HepG2 (cell line): ENCODE results near the gene UBE2QL1. TPM values are rescaled to one million over a fixed set of nuclear protein-coding genes. Genes with fewer than 3 reads are reported as not detected.

Experiments
- ATAC-seq: fragments of 200-7000 bp; cut with Tn5 transposase; 3 replicates; pipeline ENCODE4 v1.9.1; 2020; ENCODE audit warnings: mild to moderate bottlenecking, moderate library complexity
- BruUV-seq: library from RNA; stranded (reverse); fragments of 400-500 nt; replicated peaks from 2 replicates; lab custom pipeline; 2021; lab: Mats Ljungman, UMichigan
- CTCF ChIA-PET: fragments of 300-600 bp; formaldehyde crosslinking; extraction: SDS; loops from one replicate; lab custom pipeline; 2021; ENCODE audit warnings: low total read pairs, inconsistent platforms, low intra/inter-chr PET ratio; lab: Yijun Ruan, JAX
- POLR2A ChIA-PET: fragments of 350-600 bp; sonication (Branson Sonifier 250); formaldehyde crosslinking; loops from one replicate; lab custom pipeline; 2020; ENCODE audit warnings: antibody characterized with exemption, inconsistent platforms; lab: Yijun Ruan, JAX
- DNase-seq: peaks from one replicate; pipeline ENCODE4 v3.0.0-alpha.2; 2015; ENCODE audit warnings: low spot score
- FAIRE-seq: peaks from 3 replicates; lab custom pipeline; 2011; peaks lifted over from hg19 to GRCh38; lab: Jason Lieb, UNC
- H2AFZ ChIP-seq: one replicate; pipeline ENCODE4 v1.6.1; 2011; ENCODE audit warnings: low read length, inconsistent platforms
- H3K27ac ChIP-seq: fragments of 300-600 bp; 3 replicates; pipeline ENCODE4 v1.8.0; 2011; ENCODE audit warnings: mixed run types, mild to moderate bottlenecking, mixed read lengths, low read length, inconsistent platforms; ENCODE audit not compliant: insufficient read depth; ENCODE audit errors: extremely low read length
- H3K27me3 ChIP-seq, 2 experiments: fragments of 200-600 bp in 1 of 2; 2 replicates in 1 of 2; 3 replicates in 1 of 2; pipeline versions ENCODE4 v1.6.0 to v1.8.0; 2011; ENCODE audit warnings: low read length in 2 of 2, mild to moderate bottlenecking in 2 of 2, moderate library complexity in 2 of 2, inconsistent platforms in 1 of 2; ENCODE audit not compliant: insufficient read depth in 2 of 2, control insufficient read depth in 1 of 2
- H3K36me3 ChIP-seq, 2 experiments: fragments of 200-600 bp in 1 of 2; replicated peaks in 1 of 2; 2 replicates in 1 of 2; 3 replicates in 1 of 2; pipeline versions ENCODE4 v1.5.1 to v1.8.0; 2011; ENCODE audit warnings: low read length in 2 of 2, inconsistent platforms in 1 of 2; ENCODE audit not compliant: insufficient read depth in 2 of 2, control insufficient read depth in 1 of 2
- H3K4me1 ChIP-seq: 2 replicates; pipeline ENCODE4 v1.5.1; 2012; ENCODE audit warnings: low read length, inconsistent platforms; ENCODE audit not compliant: insufficient read depth
- H3K4me2 ChIP-seq: 2 replicates; pipeline ENCODE4 v1.6.0; 2011; ENCODE audit warnings: low read depth, low read length, inconsistent platforms
- H3K4me3 ChIP-seq, 3 experiments: fragments of 200-600 bp in 1 of 3; sonication (generic), shearing (Covaris generic) in 1 of 3; replicated peaks in 1 of 3; 2 replicates each; pipeline ENCODE4 v1.5.1; 2011 to 2016; ENCODE audit warnings: low read length in 3 of 3, inconsistent platforms in 2 of 3, low read depth in 2 of 3, mild to moderate bottlenecking in 2 of 3, control low read depth in 1 of 3, mixed read lengths in 1 of 3; ENCODE audit not compliant: insufficient read depth in 1 of 3
- H3K79me2 ChIP-seq: one replicate; pipeline ENCODE4 v1.6.1; 2011; ENCODE audit warnings: low read length, inconsistent platforms; ENCODE audit not compliant: insufficient read depth
- H3K9ac ChIP-seq: 2 replicates; pipeline ENCODE4 v1.6.0; 2011; ENCODE audit warnings: mild to moderate bottlenecking, low read depth, low read length, inconsistent platforms; ENCODE audit not compliant: insufficient read depth
- H3K9me3 ChIP-seq: 2 replicates; pipeline ENCODE4 v1.5.1; 2012; ENCODE audit warnings: mild to moderate bottlenecking, low read length
- H4K20me1 ChIP-seq: 2 replicates; pipeline ENCODE4 v1.6.0; 2011; ENCODE audit warnings: inconsistent platforms, mild to moderate bottlenecking, low read length, moderate library complexity; ENCODE audit not compliant: insufficient read depth
- CEBPZ ChIP-seq: IDR thresholded peaks from 2 replicates; pipeline ENCODE4 v1.6.1; 2012; ENCODE audit warnings: low read length, improper control_type of control experiment
- GATAD2A ChIP-seq: IDR thresholded peaks from 2 replicates; pipeline ENCODE4 v1.6.1; 2016
- HBP1 ChIP-seq: IDR thresholded peaks from 2 replicates; pipeline ENCODE4 v1.6.1; 2016; ENCODE audit warnings: low read depth, control low read depth
- PITX1 ChIP-seq: sonication (generic); formaldehyde crosslinking; IDR thresholded peaks from 2 replicates; pipeline ENCODE4 v1.5.1; 2020; ENCODE audit warnings: mild to moderate bottlenecking, missing genetic modification reagents
- PREB ChIP-seq: sonication (generic); formaldehyde crosslinking; IDR thresholded peaks from 2 replicates; pipeline ENCODE4 v1.4.0; 2020; ENCODE audit warnings: missing genetic modification reagents
- ZNF121 ChIP-seq: sonication (generic); formaldehyde crosslinking; IDR thresholded peaks from 2 replicates; pipeline ENCODE4 v1.5.0; 2020; ENCODE audit warnings: mild to moderate bottlenecking, missing genetic modification reagents
- ZNF33A ChIP-seq: sonication (generic); formaldehyde crosslinking; IDR thresholded peaks from 2 replicates; pipeline ENCODE4 v1.5.1; 2020; ENCODE audit warnings: missing genetic modification reagents, mild to moderate bottlenecking, moderate library complexity, borderline replicate concordance
- ZNF350 ChIP-seq: sonication (generic); formaldehyde crosslinking; IDR thresholded peaks from 2 replicates; pipeline ENCODE4 v1.4.0; 2020; ENCODE audit warnings: mild to moderate bottlenecking, low read depth, missing genetic modification reagents, borderline replicate concordance
- ZNF672 ChIP-seq: sonication (generic); formaldehyde crosslinking; IDR thresholded peaks from 2 replicates; pipeline ENCODE4 v1.8.1; 2022; ENCODE audit warnings: missing genetic modification reagents
- ZNF772 ChIP-seq: sonication (generic); formaldehyde crosslinking; IDR thresholded peaks from 2 replicates; pipeline ENCODE4 v1.5.0; 2020; ENCODE audit warnings: mild to moderate bottlenecking, missing genetic modification reagents
- ZNF850 ChIP-seq: sonication (generic); formaldehyde crosslinking; conservative IDR thresholded peaks from 2 replicates; pipeline ENCODE4 v1.9.0; 2021; ENCODE audit warnings: mild to moderate bottlenecking, missing genetic modification reagents
- WGBS: methylation state at CpG from one replicate; pipeline ENCODE4 v1.1.6; 2017; ENCODE audit warnings: low lambda C conversion rate; 5-methylcytosine and 5-hydroxymethylcytosine counted together
- in situ Hi-C: cut with HindIII; loops from 2 replicates; pipeline ENCODE4 v1.10.0; 2017; ENCODE audit warnings: low pct_unique_long_range_greater_than_20kb; ENCODE audit not compliant: extremely low pct_ligation_motif_present
- intact Hi-C: fragments of 100-400 bp; cut with micrococcal nuclease; formaldehyde crosslinking; loops from one replicate; pipeline ENCODE4 v1.10.0; 2022; ENCODE audit not compliant: unreplicated experiment
- polyA plus RNA-seq, 8 experiments: library from polyadenylated mRNA; depleted of rRNA in 3 of 8; stranded (reverse) in 7 of 8; unstranded in 1 of 8; fragments of >200 nt; fragmentation: Illumina TruSeq in 4 of 8; extraction: Trizol in 4 of 8; gene quantifications; 2 replicates each; pipeline versions ENCODE4 v1.2.1 to v1.2.3, GENCODE V29; 2011 to 2016; ENCODE audit warnings: low read depth in 4 of 8, missing spikeins in 1 of 8, mixed read lengths in 1 of 8; ENCODE audit not compliant: insufficient read depth in 1 of 8
- total RNA-seq, 5 experiments: library from RNA; depleted of rRNA; stranded (reverse); fragments of >200 nt; fragmentation: Illumina TruSeq; extraction: Trizol; gene quantifications; 2 replicates each; pipeline ENCODE4 v1.2.3, GENCODE V29; 2016; ENCODE audit warnings: low read depth in 1 of 5

UBE2QL1 gene
- total and polyA plus RNA-seq, 2 of the 13 experiments (the other 11 are each of a cell fraction or from before 2014, with no cell fraction given): not detected

GRCh38 chr5:6446626-6447309 is 1.9 kb upstream of the UBE2QL1 start:
- POLR2A ChIA-PET: no interaction called here
- intact Hi-C loops: no loop called here
- 58% methylated on average over 21 of the region's 21 CpGs for WGBS
- Histone ChIP-seq H3K79me2 (no peaks in the 10 kb centered on the region), H2AFZ (no peak overlapping the region)
- TF ChIP-seq CEBPZ (no peak), HBP1 (CRISPR knock-in tag) (no peak), ZNF850 (CRISPR knock-in tag) (no peak), ZNF672 (CRISPR knock-in tag) (no peak), PITX1 (CRISPR knock-in tag) (no peak), PREB (no peak), ZNF121 (CRISPR knock-in tag) (no peak), ZNF772 (no peak), ZNF350 (CRISPR knock-in tag) (no peak), GATAD2A (no peak), ZNF33A (CRISPR knock-in tag) (no peak)
- TF ChIP-seq, all 625 proteins: peak for 0
- in situ Hi-C loops: no loop called here
- peaks cover 3% of the 10 kb centered on the region; the same call in 1 of the 2 replicates for H4K20me1 ChIP-seq
- no peak overlapping the region for H3K9ac ChIP-seq
- DNase-seq (no peak), ATAC-seq (no peak; the same call in 2 of the 3 replicates), FAIRE-seq (no peak)
- H3K9me3 ChIP-seq: no peaks in the 10 kb centered on the region
- CTCF ChIA-PET: no interaction called here
- no peaks in the 10 kb centered on the region for H3K4me1 ChIP-seq
- no peak overlapping the region for H3K4me3 ChIP-seq
- H3K27me3 ChIP-seq: peaks cover 4 to 24% of the 10 kb centered on the region in 2 experiments
- no peaks in the 10 kb centered on the region for H3K36me3 ChIP-seq
- no peak overlapping the region for H3K4me2 ChIP-seq
- BruUV-seq: no TSS peak
- no peak overlapping the region for H3K27ac ChIP-seq
